Naive thymus-derived CD8-positive, alpha-beta T cell (primary cell): ENCODE results near the gene TNFRSF19. TPM values are rescaled to one million over a fixed set of nuclear protein-coding genes. Genes with fewer than 3 reads are reported as not detected.

ENCODE experiments used
- ATAC-seq, 2 donors: fragments of 150-1000 bp; cut with Tn5 transposase in 1 of 2; sonication (Bioruptor Pico), chemical (Tn5 transposase) in 1 of 2; 1 replicate in 1 of 2; 2 replicates in 1 of 2; pipeline ENCODE4 v1.10.0; 2021; ENCODE audit warnings: mild to moderate bottlenecking in 2 of 2, moderate library complexity in 2 of 2
- POLR2A ChIA-PET: fragments of 350-600 bp; sonication (Branson Sonifier 250); formaldehyde crosslinking; loops from one replicate; lab custom pipeline; 2021; ENCODE audit warnings: antibody characterized with exemption; lab: Charles Lee
- DNase-seq, 10 donors: peaks; one replicate each; pipeline versions ENCODE4 v3.0.0 to v3.0.0-alpha.2; 2020 to 2022
- H3K27ac Mint-ChIP-seq, 10 donors: one replicate each; pipeline ENCODE4 v1.8.0; 2020 to 2022; ENCODE audit warnings: mild to moderate bottlenecking in 10 of 10, mixed read lengths in 10 of 10, moderate library complexity in 4 of 10, inconsistent platforms in 1 of 10
- H3K27me3 Mint-ChIP-seq, 5 donors: one replicate each; pipeline ENCODE4 v1.8.0; 2021 to 2022; ENCODE audit warnings: mixed read lengths in 5 of 5
- H3K36me3 Mint-ChIP-seq, 3 donors: one replicate each; pipeline ENCODE4 v1.8.0; 2020 to 2022; ENCODE audit warnings: mixed read lengths in 3 of 3, mild to moderate bottlenecking in 2 of 3, inconsistent platforms in 1 of 3
- H3K4me1 Mint-ChIP-seq, 4 donors: one replicate each; pipeline ENCODE4 v1.8.0; 2021 to 2022; ENCODE audit warnings: mixed read lengths in 4 of 4
- H3K4me3 Mint-ChIP-seq, 10 donors: one replicate each; pipeline ENCODE4 v1.8.0; 2020 to 2022; ENCODE audit warnings: mild to moderate bottlenecking in 10 of 10, mixed read lengths in 10 of 10, moderate library complexity in 6 of 10, inconsistent platforms in 1 of 10
- H3K9me3 Mint-ChIP-seq, 9 donors: one replicate each; pipeline ENCODE4 v1.8.0; 2020 to 2022; ENCODE audit warnings: mixed read lengths in 9 of 9, mild to moderate bottlenecking in 3 of 9, inconsistent platforms in 1 of 9, moderate library complexity in 1 of 9
- polyA plus RNA-seq, 3 donors: library from polyadenylated mRNA; unstranded; fragments of 300-500 nt; fragmentation: Illumina TruSeq; gene quantifications; one replicate each; pipeline ENCODE4 v1.2.3, GENCODE V29; 2021
- total RNA-seq, 8 experiments: library from RNA in 2 of 8; stranded (reverse) in 2 of 8; gene quantifications; one replicate each; pipeline ENCODE4 v1.2.3 and lab custom pipeline; 2021 to 2026

Gene TNFRSF19
- total and polyA plus RNA-seq, 5 experiments from 2014 or later = 0.16 TPM; not detected in 4

DNA sequence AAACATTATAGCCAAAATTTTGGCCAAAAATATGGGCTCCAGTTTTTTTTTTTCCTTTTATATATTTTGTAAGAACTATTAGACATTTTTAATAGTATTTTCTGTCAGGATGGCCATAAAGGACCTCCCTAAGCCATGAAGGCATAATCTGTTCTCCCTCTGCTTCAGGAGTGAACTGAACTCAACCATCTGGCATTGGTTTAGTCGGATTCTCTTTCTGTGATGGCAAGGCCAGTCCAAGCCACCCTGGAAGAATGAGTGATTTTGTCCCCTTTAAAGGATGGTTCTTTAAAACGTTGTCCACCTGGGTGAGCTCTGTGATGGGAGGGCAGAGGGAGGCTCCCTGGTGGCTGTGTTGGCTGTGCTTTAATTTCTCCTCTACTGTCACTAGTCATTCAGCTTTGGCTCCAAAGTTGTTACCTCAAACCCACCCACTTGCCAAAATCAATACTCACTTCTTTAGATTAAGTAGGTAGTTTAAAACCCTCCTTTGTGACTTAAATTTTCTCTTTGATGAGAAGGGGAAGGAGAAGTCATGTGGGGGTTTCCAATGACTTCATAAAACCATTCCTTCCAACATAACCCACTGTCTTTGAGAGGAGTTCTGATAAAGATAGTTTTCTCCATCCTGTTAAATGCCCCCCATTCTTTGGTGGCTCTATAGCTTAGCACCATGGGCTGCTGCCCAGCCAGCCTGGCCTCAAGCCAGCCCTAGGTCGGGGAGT is 4.4 kb downstream of the TNFRSF19 start:
- no peak for DNase-seq
- Mint-ChIP-seq H3K9me3 (no peaks in the 10 kb centered on the region), H3K36me3 (no peaks in the 10 kb centered on the region), H3K27me3 (peaks cover 24 to 44% (median 30%) of the 10 kb centered on the region in 5 donors), H3K4me1 (peaks cover 6 to 17% (median 12%) of the 10 kb centered on the region in 4 donors), H3K4me3 (no peak overlapping the region), H3K27ac (no peak overlapping the region)
- POLR2A ChIA-PET = no interaction called here
- no peak for ATAC-seq

DNA sequence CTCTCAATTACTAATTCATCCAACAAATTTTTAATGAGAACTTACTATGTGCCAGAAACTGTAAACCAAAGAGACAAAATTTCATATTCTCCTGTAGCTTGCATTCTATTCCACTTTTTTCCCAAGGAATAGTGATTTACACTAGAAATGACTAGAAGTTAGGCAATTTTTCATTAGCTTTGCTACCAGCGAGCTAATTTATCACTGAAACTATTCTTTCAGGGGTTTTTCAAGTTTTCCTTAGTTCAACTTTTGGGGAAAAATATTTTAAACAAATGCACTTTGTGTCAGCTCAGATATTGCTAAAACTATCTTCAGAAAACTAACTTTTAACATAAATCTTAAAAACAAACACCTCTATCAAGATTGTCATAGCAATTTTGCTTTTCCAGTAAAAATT is 5.4 kb downstream of the TNFRSF19 start:
- POLR2A ChIA-PET = interaction anchor here (0.6 kb wide), 1 partner anchor 58 kb away, joined by 3 read pairs; no protein-coding TSS in a partner anchor
- H3K27me3 Mint-ChIP-seq = peaks cover 22 to 54% (median 31%) of the 10 kb centered on the region in 5 donors
- no peak overlapping the region for H3K4me3 Mint-ChIP-seq
- DNase-seq (no peak), ATAC-seq (no peak)
- H3K9me3 Mint-ChIP-seq = no peaks in the 10 kb centered on the region
- H3K36me3 Mint-ChIP-seq = no peaks in the 10 kb centered on the region
- peaks cover 9 to 21% (median 19%) of the 10 kb centered on the region in 4 donors for H3K4me1 Mint-ChIP-seq
- H3K27ac Mint-ChIP-seq = no peak overlapping the region

DNA sequence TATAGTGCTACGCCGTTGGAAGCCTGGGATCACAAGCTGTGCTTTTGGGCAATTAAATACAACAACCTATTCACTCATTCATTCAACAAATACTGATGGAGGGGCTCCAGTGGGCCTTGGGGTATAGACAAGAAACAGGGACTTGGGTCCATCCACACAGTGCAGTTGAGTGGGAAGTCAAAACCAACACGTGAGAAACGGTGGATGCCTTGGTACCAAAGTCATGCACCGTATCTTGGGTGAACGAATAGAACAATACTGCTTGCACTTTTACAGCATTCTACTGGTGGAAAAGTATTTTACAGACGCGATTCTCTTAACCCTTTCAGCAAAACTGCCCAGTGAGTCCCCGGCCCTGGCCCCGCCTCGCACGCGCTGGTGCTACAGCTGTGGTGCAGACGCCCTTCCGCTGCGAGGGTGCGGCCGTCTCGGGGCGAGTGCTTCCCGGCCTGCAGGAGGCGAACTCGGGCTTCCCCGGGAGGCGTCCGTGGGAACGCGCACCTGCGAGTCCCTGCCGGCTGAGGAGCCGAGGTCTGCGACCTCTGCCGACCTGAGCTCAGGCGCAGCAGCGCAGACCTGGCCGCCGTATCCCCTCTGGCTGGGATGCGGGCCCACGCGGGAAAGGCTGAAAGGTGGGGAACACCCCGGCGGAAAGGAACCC is 8.3 kb downstream of the TNFRSF19 start:
- ATAC-seq = peak; percentile 55 to 60
- H3K27me3 Mint-ChIP-seq = peaks cover 28 to 55% (median 31%) of the 10 kb centered on the region in 5 donors
- POLR2A ChIA-PET = interaction anchor here (1.2 kb wide), 1 partner anchor 311 kb away, joined by 4 read pairs; the partner anchor contains the start of gene MIPEP

DNA sequence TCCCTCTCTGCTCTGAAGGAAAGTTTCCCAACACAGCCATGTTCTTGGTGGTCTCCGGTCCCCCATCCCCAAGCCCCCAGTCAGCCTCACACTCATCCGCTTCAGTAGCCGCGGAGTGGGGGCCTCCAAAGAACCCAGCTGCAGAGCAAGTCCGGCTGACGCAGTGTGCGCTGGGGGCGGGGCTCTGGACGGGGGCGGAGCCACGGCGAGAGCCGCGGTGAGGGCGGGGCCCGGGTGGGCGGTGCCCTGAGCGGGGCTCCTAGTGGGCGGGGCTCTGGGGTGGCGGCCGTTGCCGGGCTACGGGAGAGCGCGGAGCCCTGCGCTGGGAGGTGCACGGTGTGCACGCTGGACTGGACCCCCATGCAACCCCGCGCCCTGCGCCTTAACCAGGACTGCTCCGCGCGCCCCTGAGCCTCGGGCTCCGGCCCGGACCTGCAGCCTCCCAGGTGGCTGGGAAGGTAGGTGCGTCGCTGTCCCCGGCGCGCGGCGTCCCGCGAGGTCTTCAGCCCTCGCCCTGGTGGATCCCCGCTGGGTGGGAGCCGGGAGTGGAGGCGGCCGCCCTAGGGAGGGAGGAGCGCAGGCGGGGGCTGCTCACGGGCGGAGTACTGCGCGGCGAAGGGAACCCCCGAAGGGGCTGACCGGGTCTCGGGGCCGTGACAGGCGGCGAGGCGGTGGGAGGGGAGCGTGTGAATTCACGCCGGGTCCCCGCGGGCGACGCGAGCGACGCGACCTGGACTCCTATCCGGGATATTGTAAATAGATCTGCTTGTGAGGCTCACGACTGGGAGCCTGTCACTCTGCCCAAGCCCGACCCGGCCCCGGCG is 9.1 kb downstream of the TNFRSF19 start:
- Mint-ChIP-seq H3K4me1 (peaks cover 9 to 20% (median 18%) of the 10 kb centered on the region in 4 donors), H3K9me3 (no peaks in the 10 kb centered on the region), H3K27ac (peak overlapping the region in 6 of 10 donors; percentile 37 to 91 (median 66)), H3K27me3 (peaks cover 29 to 61% (median 33%) of the 10 kb centered on the region in 5 donors), H3K4me3 (peak overlapping the region; percentile 75 to 90 (median 82)), H3K36me3 (no peaks in the 10 kb centered on the region)
- peak; percentile 87 to 92 for ATAC-seq
- DNase-seq = peak; percentile 81 to 97 (median 90)
- POLR2A ChIA-PET = interaction anchor here (1.2 kb wide), 1 partner anchor 310 kb away, joined by 4 read pairs; the partner anchor contains the start of gene MIPEP

More for the DNA sequence above, 8.3 kb downstream of the TNFRSF19 start:
- H3K36me3 Mint-ChIP-seq = no peaks in the 10 kb centered on the region
- no peaks in the 10 kb centered on the region for H3K9me3 Mint-ChIP-seq
- H3K27ac Mint-ChIP-seq = peak overlapping the region in 7 of 10 donors; percentile 37 to 91 (median 66)
- DNase-seq = peak in 7 of 10 donors; percentile 37 to 75 (median 54)
- H3K4me1 Mint-ChIP-seq = peaks cover 9 to 20% (median 18%) of the 10 kb centered on the region in 4 donors
- peak overlapping the region; percentile 75 to 90 (median 82) for H3K4me3 Mint-ChIP-seq

DNA sequence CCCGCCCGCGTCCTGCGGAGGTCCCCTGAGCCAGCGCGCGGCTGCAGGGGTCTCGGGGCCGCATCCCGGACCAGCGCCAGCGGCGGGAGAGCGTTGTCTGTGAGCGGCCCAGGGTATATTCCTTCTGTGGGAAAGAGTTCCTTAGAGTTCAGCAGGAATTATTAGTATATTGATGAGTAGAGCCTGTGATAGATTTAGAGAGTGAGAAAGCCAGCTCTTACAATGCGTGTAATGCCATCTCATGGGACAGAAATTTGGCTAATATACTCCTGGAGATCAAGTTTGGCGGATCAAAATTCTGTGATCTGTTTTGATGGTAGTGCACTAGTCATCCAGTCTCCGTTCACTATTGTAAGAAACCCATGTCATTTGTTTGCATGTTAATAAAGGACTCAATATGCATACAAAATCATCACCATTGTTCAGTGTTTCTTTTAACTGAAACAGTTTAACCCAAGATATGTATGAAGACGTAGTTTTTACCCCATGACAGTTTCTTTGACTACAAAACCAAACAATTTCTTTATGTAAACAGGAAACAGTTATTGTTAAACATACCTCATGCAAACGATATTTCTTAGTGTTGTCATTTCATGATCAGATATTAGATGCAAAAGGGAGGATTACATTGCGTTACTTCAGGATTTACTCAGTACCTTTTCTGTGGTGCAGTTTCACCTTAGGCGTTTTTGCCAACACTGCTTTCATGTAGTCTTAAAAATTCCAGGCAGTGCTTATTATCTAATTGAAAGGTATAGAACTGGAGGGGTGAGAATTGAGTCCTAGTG is 9.9 kb downstream of the TNFRSF19 start:
- DNase-seq = peak in 1 of 10 donors; percentile 8
- Mint-ChIP-seq H3K4me1 (peaks cover 9 to 20% (median 18%) of the 10 kb centered on the region in 4 donors), H3K27ac (no peak overlapping the region), H3K36me3 (no peaks in the 10 kb centered on the region), H3K4me3 (peak overlapping the region; percentile 58 to 84 (median 68)), H3K27me3 (peaks cover 25 to 68% (median 31%) of the 10 kb centered on the region in 5 donors), H3K9me3 (no peaks in the 10 kb centered on the region)
- no peak for ATAC-seq
- POLR2A ChIA-PET = no interaction called here

DNA sequence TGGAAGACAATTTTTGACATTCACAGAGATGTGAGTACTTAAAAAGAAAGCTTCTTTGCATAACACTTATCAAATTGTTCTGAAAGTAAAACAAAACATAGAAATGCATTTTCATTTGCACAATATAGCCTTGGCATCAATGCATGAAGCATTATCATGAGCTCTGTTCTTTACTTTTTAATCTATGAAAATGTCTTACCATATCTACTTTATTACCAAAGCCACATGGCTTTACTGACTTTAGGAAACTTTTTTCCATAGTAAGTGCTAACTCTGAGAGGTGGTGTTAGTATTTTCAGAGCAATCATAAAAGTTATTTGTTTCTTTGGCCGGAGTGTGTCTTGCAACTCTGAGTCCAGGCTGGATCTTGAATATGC is 10.5 kb downstream of the TNFRSF19 start:
- Mint-ChIP-seq H3K4me3 (peak overlapping the region in 1 of 10 donors; percentile 77), H3K36me3 (no peaks in the 10 kb centered on the region), H3K27me3 (peaks cover 29 to 74% (median 35%) of the 10 kb centered on the region in 5 donors), H3K27ac (no peak overlapping the region), H3K9me3 (no peaks in the 10 kb centered on the region), H3K4me1 (peaks cover 9 to 20% (median 18%) of the 10 kb centered on the region in 4 donors)
- no peak for DNase-seq
- ATAC-seq = no peak
- POLR2A ChIA-PET = no interaction called here

DNA sequence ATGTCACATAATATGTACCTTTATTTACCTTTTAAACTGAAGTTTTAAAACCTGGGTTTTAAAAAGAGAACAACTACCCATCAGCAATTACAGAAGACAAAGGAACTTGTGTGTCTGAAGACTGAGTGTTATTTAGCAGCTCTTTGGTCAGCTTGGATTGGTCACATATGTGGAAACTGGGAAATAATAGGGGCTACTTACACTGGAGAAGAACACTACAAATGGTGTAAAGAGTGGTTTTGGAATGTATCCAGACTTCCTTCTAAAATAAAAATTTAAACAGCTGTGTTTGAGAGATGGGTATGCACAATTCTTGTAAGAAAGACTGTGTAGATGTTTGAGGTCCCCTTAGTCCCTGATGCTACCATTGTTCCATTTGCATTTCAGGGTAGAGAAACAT is 13.3 kb downstream of the TNFRSF19 start:
- Mint-ChIP-seq H3K9me3 (no peaks in the 10 kb centered on the region), H3K27ac (no peak overlapping the region), H3K36me3 (no peaks in the 10 kb centered on the region), H3K27me3 (peaks cover 22 to 64% (median 43%) of the 10 kb centered on the region in 5 donors), H3K4me1 (peaks cover 3 to 10% (median 8%) of the 10 kb centered on the region in 4 donors), H3K4me3 (no peak overlapping the region)
- DNase-seq = no peak
- ATAC-seq = no peak
- POLR2A ChIA-PET = no interaction called here

DNA sequence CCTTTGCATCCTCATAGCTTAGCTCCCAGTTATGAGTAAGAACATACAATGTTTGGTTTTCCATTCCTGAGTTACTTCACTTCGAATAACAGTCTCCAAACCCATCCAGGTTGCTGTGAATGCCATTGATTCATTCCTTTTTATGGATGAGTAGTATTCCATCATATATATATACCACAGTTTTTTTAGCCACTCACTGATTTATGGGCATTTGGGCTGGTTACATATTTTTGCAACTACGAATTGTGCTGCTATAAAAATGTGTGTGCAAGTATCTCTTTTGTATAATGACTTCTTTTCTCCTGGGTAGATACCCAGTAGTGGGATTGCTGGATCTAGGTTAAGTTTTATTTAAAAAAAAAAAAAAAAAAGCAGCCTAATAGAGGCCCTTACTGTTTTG is 14.1 kb downstream of the TNFRSF19 start:
- no peaks in the 10 kb centered on the region for H3K9me3 Mint-ChIP-seq
- ATAC-seq (no peak), DNase-seq (no peak)
- H3K36me3 Mint-ChIP-seq = no peaks in the 10 kb centered on the region
- H3K27ac Mint-ChIP-seq = no peak overlapping the region
- POLR2A ChIA-PET = no interaction called here
- H3K4me3 Mint-ChIP-seq = no peak overlapping the region
- H3K27me3 Mint-ChIP-seq = peaks cover 24 to 71% (median 48%) of the 10 kb centered on the region in 5 donors
- peaks cover 3 to 9% (median 7%) of the 10 kb centered on the region in 4 donors for H3K4me1 Mint-ChIP-seq

DNA sequence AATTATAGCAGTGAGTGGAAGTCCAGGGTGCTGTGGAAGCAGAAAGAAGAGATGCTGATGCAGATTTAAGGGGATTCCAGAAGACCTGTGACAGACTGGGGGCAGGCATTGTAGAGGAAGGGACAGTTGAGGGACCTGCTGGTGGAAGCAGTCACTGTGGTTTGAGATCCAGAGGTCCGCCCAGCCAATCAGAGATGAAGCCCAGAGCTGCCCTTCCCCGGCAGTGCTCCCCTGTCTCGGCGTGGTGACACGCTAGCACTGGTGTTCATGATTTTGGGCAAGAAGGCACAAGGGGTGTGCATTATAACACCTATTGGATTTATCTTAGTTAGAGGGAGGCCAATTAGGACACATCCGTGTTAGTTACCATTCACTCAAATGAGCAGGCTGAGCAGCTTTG is 16.1 kb downstream of the TNFRSF19 start:
- no peak for DNase-seq
- POLR2A ChIA-PET = no interaction called here
- Mint-ChIP-seq H3K27ac (peak overlapping the region in 1 of 10 donors; percentile 13), H3K36me3 (no peaks in the 10 kb centered on the region), H3K27me3 (peaks cover 20 to 73% (median 33%) of the 10 kb centered on the region in 5 donors), H3K4me3 (no peak overlapping the region), H3K9me3 (no peaks in the 10 kb centered on the region), H3K4me1 (no peaks in the 10 kb centered on the region)
- no peak for ATAC-seq

DNA sequence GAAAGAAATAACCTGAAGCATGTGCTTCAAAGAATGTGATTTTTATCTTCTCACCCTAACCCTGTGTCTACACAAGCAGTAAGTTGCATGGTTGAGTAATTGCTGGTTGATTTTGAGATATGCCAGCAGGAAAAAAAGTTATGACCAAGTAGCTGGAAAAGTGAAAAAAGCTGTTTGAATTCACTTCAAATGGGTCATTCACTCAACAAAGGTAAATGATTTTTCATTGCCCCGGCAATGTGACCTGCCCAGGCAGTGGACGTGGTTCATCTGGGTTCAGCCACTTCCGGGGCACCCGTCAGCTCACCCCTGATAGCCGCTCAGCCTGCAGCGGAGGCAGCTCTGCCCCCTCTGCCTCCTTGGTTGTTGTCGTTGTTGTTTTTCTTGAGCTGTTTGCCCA is 18.5 kb downstream of the TNFRSF19 start:
- Mint-ChIP-seq H3K9me3 (no peaks in the 10 kb centered on the region), H3K4me1 (no peaks in the 10 kb centered on the region), H3K4me3 (no peak overlapping the region), H3K36me3 (no peaks in the 10 kb centered on the region), H3K27me3 (peaks cover 19 to 49% (median 28%) of the 10 kb centered on the region in 5 donors), H3K27ac (no peak overlapping the region)
- POLR2A ChIA-PET = no interaction called here
- no peak for DNase-seq
- ATAC-seq = no peak

DNA sequence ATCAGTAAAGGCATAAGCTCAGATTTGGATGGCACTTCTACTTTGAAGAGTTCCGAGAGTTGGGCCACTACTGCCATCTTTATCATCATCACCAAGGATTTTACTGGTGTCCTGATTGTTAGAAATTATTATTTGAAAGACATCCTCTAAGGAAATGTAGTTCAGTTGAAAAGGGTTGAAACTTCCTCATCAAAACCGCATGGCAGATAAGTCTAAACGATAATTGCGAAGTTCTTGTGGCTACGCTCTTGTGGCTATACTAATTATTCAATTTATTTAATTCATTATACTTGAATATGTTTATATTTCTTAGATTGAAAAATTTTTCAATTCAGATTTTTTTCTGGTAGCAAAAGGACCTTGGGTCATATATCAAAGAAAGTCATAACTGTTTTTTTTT is 22.4 kb downstream of the TNFRSF19 start:
- Mint-ChIP-seq H3K9me3 (no peaks in the 10 kb centered on the region), H3K36me3 (no peaks in the 10 kb centered on the region), H3K27me3 (peaks cover 21 to 46% (median 26%) of the 10 kb centered on the region in 5 donors), H3K27ac (no peak overlapping the region), H3K4me3 (no peak overlapping the region), H3K4me1 (no peaks in the 10 kb centered on the region)
- ATAC-seq (no peak), DNase-seq (no peak)
- POLR2A ChIA-PET = no interaction called here

DNA sequence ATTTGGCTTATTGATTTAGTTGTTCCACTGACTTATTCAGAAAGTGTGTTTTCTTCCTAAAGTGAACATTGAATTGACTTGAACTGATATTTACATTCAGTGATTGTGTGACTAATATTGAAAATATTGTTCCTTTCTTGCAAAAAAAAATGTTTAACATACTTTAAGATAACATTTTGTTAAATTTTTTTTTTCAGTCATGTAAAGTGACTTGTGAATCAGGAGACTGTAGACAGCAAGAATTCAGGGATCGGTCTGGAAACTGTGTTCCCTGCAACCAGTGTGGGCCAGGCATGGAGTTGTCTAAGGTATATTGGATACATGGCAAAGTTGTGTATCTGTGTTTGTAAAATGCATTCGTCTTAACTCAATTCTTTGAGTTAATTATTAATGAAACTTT is 22.9 kb downstream of the TNFRSF19 start:
- H3K36me3 Mint-ChIP-seq = no peaks in the 10 kb centered on the region
- no peak overlapping the region for H3K4me3 Mint-ChIP-seq
- no peak for DNase-seq
- no peaks in the 10 kb centered on the region for H3K9me3 Mint-ChIP-seq
- H3K27ac Mint-ChIP-seq = no peak overlapping the region
- no peak for ATAC-seq
- no peaks in the 10 kb centered on the region for H3K4me1 Mint-ChIP-seq
- POLR2A ChIA-PET = no interaction called here
- peaks cover 23 to 46% (median 26%) of the 10 kb centered on the region in 5 donors for H3K27me3 Mint-ChIP-seq
